ENCODE results near the gene LDLR. TPM values are rescaled to one million over a fixed set of nuclear protein-coding genes. Genes with fewer than 3 reads are reported as not detected.

The LDLR gene
- total RNA-seq, 1 donor from 2014 or later, result 8.2 TPM

- Histone ChIP-seq H3K4me1 (peaks cover 55% of the 10 kb centered on the region), H3K36me3 (peaks cover 72% of the 10 kb centered on the region), H3K27ac (replicated peaks) (peak overlapping the region; percentile 66), H3K9me3 (replicated peaks) (no peaks in the 10 kb centered on the region), H3K4me3 (no peak overlapping the region), H3K27me3 (ENCODE audit: low read depth) (no peaks in the 10 kb centered on the region)
- no peak for DNase-seq
- intact Hi-C loops (cut with micrococcal nuclease), result no loop called here
- TF ChIP-seq, protein P1, sequence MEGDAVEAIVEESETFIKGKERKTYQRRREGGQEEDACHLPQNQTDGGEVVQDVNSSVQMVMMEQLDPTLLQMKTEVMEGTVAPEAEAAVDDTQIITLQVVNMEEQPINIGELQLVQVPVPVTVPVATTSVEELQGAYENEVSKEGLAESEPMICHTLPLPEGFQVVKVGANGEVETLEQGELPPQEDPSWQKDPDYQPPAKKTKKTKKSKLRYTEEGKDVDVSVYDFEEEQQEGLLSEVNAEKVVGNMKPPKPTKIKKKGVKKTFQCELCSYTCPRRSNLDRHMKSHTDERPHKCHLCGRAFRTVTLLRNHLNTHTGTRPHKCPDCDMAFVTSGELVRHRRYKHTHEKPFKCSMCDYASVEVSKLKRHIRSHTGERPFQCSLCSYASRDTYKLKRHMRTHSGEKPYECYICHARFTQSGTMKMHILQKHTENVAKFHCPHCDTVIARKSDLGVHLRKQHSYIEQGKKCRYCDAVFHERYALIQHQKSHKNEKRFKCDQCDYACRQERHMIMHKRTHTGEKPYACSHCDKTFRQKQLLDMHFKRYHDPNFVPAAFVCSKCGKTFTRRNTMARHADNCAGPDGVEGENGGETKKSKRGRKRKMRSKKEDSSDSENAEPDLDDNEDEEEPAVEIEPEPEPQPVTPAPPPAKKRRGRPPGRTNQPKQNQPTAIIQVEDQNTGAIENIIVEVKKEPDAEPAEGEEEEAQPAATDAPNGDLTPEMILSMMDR (IDR thresholded peaks at IDR 0.05; ENCODE audit: borderline replicate concordance), result no peak
Measured at GRCh38 chr19:11181488-11181887, 92.2 kb downstream of the LDLR start.

Small RNA genes within 50 kb of the gene (microRNA-seq; reads per million reads assigned to microRNA genes)
- gene MIR6886, result not detected

Other genes with a start within 250 kb of the LDLR start
- 0.47 TPM for gene C19orf38, start 241.0 kb upstream of the LDLR start, total RNA-seq
- gene CARM1, start 217.9 kb upstream of the LDLR start, total RNA-seq, result 27.2 TPM
- gene YIPF2, start 160.8 kb upstream of the LDLR start, total RNA-seq, result 13.1 TPM
- gene TIMM29, start 160.7 kb upstream of the LDLR start, total RNA-seq, result 12.4 TPM
- 38.8 TPM for gene SMARCA4, start 128.4 kb upstream of the LDLR start, total RNA-seq
- gene SPC24, start 66.3 kb downstream of the LDLR start, total RNA-seq, result 3.9 TPM
- gene KANK2, start 108.1 kb downstream of the LDLR start, total RNA-seq, result 326 TPM
- not detected for gene ANGPTL8, start 150.2 kb downstream of the LDLR start, total RNA-seq
- 43.2 TPM for gene DOCK6, start 173.1 kb downstream of the LDLR start, total RNA-seq
- gene TSPAN16, start 206.7 kb downstream of the LDLR start, total RNA-seq, result not detected

Measured in left ventricle myocardium inferior (tissue), 1 donor.